ENCODE results near the gene FYB2. TPM values are rescaled to one million over a fixed set of nuclear protein-coding genes. Genes with fewer than 3 reads are reported as not detected.
"Not testable (repeated sequence)": the region's sequence is repeated elsewhere in the genome, so short reads cannot be mapped to it uniquely, and the experiment has no call there.

FYB2 gene
- total RNA-seq, 1 donor from 2014 or later = not detected

- Histone ChIP-seq H3K4me3 (ENCODE audit: low read depth, low read length) (no peak overlapping the region), H3K27me3 (ENCODE audit: control insufficient read depth, insufficient read depth, low read length) (no peaks in the 10 kb centered on the region), H3K36me3 (ENCODE audit: control insufficient read depth, insufficient read depth, low read length) (no peaks in the 10 kb centered on the region)
- TF ChIP-seq, protein P1, sequence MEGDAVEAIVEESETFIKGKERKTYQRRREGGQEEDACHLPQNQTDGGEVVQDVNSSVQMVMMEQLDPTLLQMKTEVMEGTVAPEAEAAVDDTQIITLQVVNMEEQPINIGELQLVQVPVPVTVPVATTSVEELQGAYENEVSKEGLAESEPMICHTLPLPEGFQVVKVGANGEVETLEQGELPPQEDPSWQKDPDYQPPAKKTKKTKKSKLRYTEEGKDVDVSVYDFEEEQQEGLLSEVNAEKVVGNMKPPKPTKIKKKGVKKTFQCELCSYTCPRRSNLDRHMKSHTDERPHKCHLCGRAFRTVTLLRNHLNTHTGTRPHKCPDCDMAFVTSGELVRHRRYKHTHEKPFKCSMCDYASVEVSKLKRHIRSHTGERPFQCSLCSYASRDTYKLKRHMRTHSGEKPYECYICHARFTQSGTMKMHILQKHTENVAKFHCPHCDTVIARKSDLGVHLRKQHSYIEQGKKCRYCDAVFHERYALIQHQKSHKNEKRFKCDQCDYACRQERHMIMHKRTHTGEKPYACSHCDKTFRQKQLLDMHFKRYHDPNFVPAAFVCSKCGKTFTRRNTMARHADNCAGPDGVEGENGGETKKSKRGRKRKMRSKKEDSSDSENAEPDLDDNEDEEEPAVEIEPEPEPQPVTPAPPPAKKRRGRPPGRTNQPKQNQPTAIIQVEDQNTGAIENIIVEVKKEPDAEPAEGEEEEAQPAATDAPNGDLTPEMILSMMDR (IDR thresholded peaks at IDR 0.05; ENCODE audit: insufficient read depth, low read length, poor library complexity, severe bottlenecking) = no peak
- no peak for DNase-seq (ENCODE audit: low read depth)
Measured at GRCh38 chr1:56777972-56778371, 41.2 kb downstream of the FYB2 start.

DNA sequence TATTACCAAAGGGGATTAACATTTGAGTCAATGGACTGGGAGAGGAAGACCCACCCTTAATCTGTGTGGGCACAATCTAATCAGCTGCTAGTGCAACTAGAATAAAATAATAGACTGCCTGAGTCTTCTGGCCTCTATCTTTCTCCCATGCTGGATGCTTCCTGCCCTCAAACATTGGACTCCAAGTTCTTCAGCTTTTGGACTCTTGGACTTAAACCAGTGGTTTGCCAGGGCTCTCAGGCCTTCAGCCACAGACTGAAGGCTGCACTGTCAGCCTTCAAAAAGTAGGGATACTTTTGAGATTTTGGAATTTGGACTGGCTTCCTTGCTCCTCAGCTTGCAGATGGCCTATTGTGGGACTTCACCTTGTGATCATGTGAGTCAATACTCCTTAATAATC is 44.5 kb downstream of the FYB2 start:
- not testable (repeated sequence) for H3K27me3 ChIP-seq (ENCODE audit: control insufficient read depth, insufficient read depth, low read length); DNase-seq (ENCODE audit: low read depth); H3K4me3 ChIP-seq (ENCODE audit: low read depth, low read length); H3K36me3 ChIP-seq (ENCODE audit: control insufficient read depth, insufficient read depth, low read length)

DNA sequence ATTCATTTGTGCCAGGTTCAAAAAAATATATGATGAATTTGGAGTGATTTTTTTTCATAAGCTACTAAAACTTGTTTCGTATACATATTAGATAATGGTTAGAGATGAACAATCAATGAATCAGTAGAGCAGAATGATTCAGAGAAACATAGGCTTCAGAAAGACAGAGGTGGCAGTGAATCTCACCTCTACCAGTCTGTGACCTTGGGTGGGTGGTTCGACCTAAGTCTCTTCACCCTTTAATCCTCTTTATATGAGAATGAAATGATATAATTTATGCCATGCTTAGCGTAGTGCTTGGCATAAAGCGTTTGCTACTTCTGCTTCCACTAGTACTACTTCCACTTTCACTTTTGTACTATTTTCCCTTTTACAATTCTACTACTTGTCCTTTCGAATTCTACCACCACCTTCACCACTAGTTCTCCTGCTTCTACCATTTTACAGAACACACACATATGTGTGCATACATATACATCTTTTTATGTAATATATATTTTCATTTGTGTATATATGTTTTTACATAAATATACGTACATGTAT is 45.1 kb downstream of the FYB2 start:
- no peak for DNase-seq (ENCODE audit: low read depth)

GRCh38 chr1:56773341-56774066 is 45.7 kb downstream of the FYB2 start:
- Histone ChIP-seq H3K4me3 (ENCODE audit: low read depth, low read length) (no peak overlapping the region), H3K27me3 (ENCODE audit: control insufficient read depth, insufficient read depth, low read length) (no peaks in the 10 kb centered on the region), H3K36me3 (ENCODE audit: control insufficient read depth, insufficient read depth, low read length) (no peaks in the 10 kb centered on the region)
- DNase-seq (ENCODE audit: low read depth) = no peak
- TF ChIP-seq, protein P1 (IDR thresholded peaks at IDR 0.05; ENCODE audit: insufficient read depth, low read length, poor library complexity, severe bottlenecking) = no peak

More for the DNA sequence above, 45.1 kb downstream of the FYB2 start:
- Histone ChIP-seq H3K4me3 (ENCODE audit: low read depth, low read length) (no peak overlapping the region), H3K27me3 (ENCODE audit: control insufficient read depth, insufficient read depth, low read length) (no peaks in the 10 kb centered on the region), H3K36me3 (ENCODE audit: control insufficient read depth, insufficient read depth, low read length) (no peaks in the 10 kb centered on the region)
- TF ChIP-seq, protein P1 (IDR thresholded peaks at IDR 0.05; ENCODE audit: insufficient read depth, low read length, poor library complexity, severe bottlenecking) = no peak

GRCh38 chr1:56771717-56772116 is 47.5 kb downstream of the FYB2 start:
- H3K27me3 ChIP-seq (ENCODE audit: control insufficient read depth, insufficient read depth, low read length) = no peaks in the 10 kb centered on the region
- no peak overlapping the region for H3K4me3 ChIP-seq (ENCODE audit: low read depth, low read length)
- TF ChIP-seq, protein P1 (IDR thresholded peaks at IDR 0.05; ENCODE audit: insufficient read depth, low read length, poor library complexity, severe bottlenecking) = no peak
- H3K36me3 ChIP-seq (ENCODE audit: control insufficient read depth, insufficient read depth, low read length) = no peaks in the 10 kb centered on the region
- no peak for DNase-seq (ENCODE audit: low read depth)

GRCh38 chr1:56758794-56759193 is 60.4 kb downstream of the FYB2 start:
- DNase-seq (ENCODE audit: low read depth) = no peak
- H3K36me3 ChIP-seq (ENCODE audit: control insufficient read depth, insufficient read depth, low read length) = no peaks in the 10 kb centered on the region
- TF ChIP-seq, protein P1 (IDR thresholded peaks at IDR 0.05; ENCODE audit: insufficient read depth, low read length, poor library complexity, severe bottlenecking) = no peak

More at GRCh38 chr1:56758794-56759193, 60.4 kb downstream of the FYB2 start:
- H3K27me3 ChIP-seq (ENCODE audit: control insufficient read depth, insufficient read depth, low read length) = no peaks in the 10 kb centered on the region
- no peak overlapping the region for H3K4me3 ChIP-seq (ENCODE audit: low read depth, low read length)
